HepG2 (cell line): ENCODE data around the gene ANKRD62. TPM values are rescaled to one million over a fixed set of nuclear protein-coding genes. Genes with fewer than 3 reads are reported as not detected.

Source experiments
- ATAC-seq: fragments of 200-7000 bp; cut with Tn5 transposase; 3 replicates; pipeline ENCODE4 v1.9.1; 2020; ENCODE audit warnings: mild to moderate bottlenecking, moderate library complexity
- BruUV-seq: library from RNA; stranded (reverse); fragments of 400-500 nt; replicated peaks from 2 replicates; lab custom pipeline; 2021; lab: Mats Ljungman, UMichigan
- CTCF ChIA-PET: fragments of 300-600 bp; formaldehyde crosslinking; extraction: SDS; loops from one replicate; lab custom pipeline; 2021; ENCODE audit warnings: low total read pairs, inconsistent platforms, low intra/inter-chr PET ratio; lab: Yijun Ruan, JAX
- POLR2A ChIA-PET: fragments of 350-600 bp; sonication (Branson Sonifier 250); formaldehyde crosslinking; loops from one replicate; lab custom pipeline; 2020; ENCODE audit warnings: antibody characterized with exemption, inconsistent platforms; lab: Yijun Ruan, JAX
- DNase-seq: peaks from one replicate; pipeline ENCODE4 v3.0.0-alpha.2; 2015; ENCODE audit warnings: low spot score
- FAIRE-seq: peaks from 3 replicates; lab custom pipeline; 2011; peaks lifted over from hg19 to GRCh38; lab: Jason Lieb, UNC
- H2AFZ ChIP-seq: one replicate; pipeline ENCODE4 v1.6.1; 2011; ENCODE audit warnings: low read length, inconsistent platforms
- H3K27ac ChIP-seq: fragments of 300-600 bp; 3 replicates; pipeline ENCODE4 v1.8.0; 2011; ENCODE audit warnings: mixed run types, mild to moderate bottlenecking, mixed read lengths, low read length, inconsistent platforms; ENCODE audit not compliant: insufficient read depth; ENCODE audit errors: extremely low read length
- H3K27me3 ChIP-seq, 2 experiments: fragments of 200-600 bp in 1 of 2; 2 replicates in 1 of 2; 3 replicates in 1 of 2; pipeline versions ENCODE4 v1.6.0 to v1.8.0; 2011; ENCODE audit warnings: low read length in 2 of 2, mild to moderate bottlenecking in 2 of 2, moderate library complexity in 2 of 2, inconsistent platforms in 1 of 2; ENCODE audit not compliant: insufficient read depth in 2 of 2, control insufficient read depth in 1 of 2
- H3K36me3 ChIP-seq, 2 experiments: fragments of 200-600 bp in 1 of 2; replicated peaks in 1 of 2; 2 replicates in 1 of 2; 3 replicates in 1 of 2; pipeline versions ENCODE4 v1.5.1 to v1.8.0; 2011; ENCODE audit warnings: low read length in 2 of 2, inconsistent platforms in 1 of 2; ENCODE audit not compliant: insufficient read depth in 2 of 2, control insufficient read depth in 1 of 2
- H3K4me1 ChIP-seq: 2 replicates; pipeline ENCODE4 v1.5.1; 2012; ENCODE audit warnings: low read length, inconsistent platforms; ENCODE audit not compliant: insufficient read depth
- H3K4me2 ChIP-seq: 2 replicates; pipeline ENCODE4 v1.6.0; 2011; ENCODE audit warnings: low read depth, low read length, inconsistent platforms
- H3K4me3 ChIP-seq, 3 experiments: fragments of 200-600 bp in 1 of 3; sonication (generic), shearing (Covaris generic) in 1 of 3; replicated peaks in 1 of 3; 2 replicates each; pipeline ENCODE4 v1.5.1; 2011 to 2016; ENCODE audit warnings: low read length in 3 of 3, inconsistent platforms in 2 of 3, low read depth in 2 of 3, mild to moderate bottlenecking in 2 of 3, control low read depth in 1 of 3, mixed read lengths in 1 of 3; ENCODE audit not compliant: insufficient read depth in 1 of 3
- H3K79me2 ChIP-seq: one replicate; pipeline ENCODE4 v1.6.1; 2011; ENCODE audit warnings: low read length, inconsistent platforms; ENCODE audit not compliant: insufficient read depth
- H3K9ac ChIP-seq: 2 replicates; pipeline ENCODE4 v1.6.0; 2011; ENCODE audit warnings: mild to moderate bottlenecking, low read depth, low read length, inconsistent platforms; ENCODE audit not compliant: insufficient read depth
- H3K9me3 ChIP-seq: 2 replicates; pipeline ENCODE4 v1.5.1; 2012; ENCODE audit warnings: mild to moderate bottlenecking, low read length
- H4K20me1 ChIP-seq: 2 replicates; pipeline ENCODE4 v1.6.0; 2011; ENCODE audit warnings: inconsistent platforms, mild to moderate bottlenecking, low read length, moderate library complexity; ENCODE audit not compliant: insufficient read depth
- ARID3A ChIP-seq: IDR thresholded peaks from 2 replicates; pipeline ENCODE4 v1.6.1; 2012; ENCODE audit warnings: low read depth, low read length, improper control_type of control experiment
- FLYWCH1 ChIP-seq: sonication (generic); formaldehyde crosslinking; IDR thresholded peaks from 2 replicates; pipeline ENCODE4 v1.8.1; 2023; ENCODE audit warnings: mild to moderate bottlenecking, missing genetic modification reagents
- GFI1 ChIP-seq: sonication (generic); formaldehyde crosslinking; IDR thresholded peaks from 2 replicates; pipeline ENCODE4 v1.5.0; 2020; ENCODE audit warnings: missing genetic modification reagents, mild to moderate bottlenecking, borderline replicate concordance
- HNRNPUL1 ChIP-seq: fragments of 200-400 bp; formaldehyde crosslinking; IDR thresholded peaks from 2 replicates; pipeline ENCODE4 v1.6.1; 2017; ENCODE audit warnings: low read depth, mild to moderate bottlenecking, low read length, moderate library complexity
- NKX3-1 ChIP-seq: sonication (generic); formaldehyde crosslinking; IDR thresholded peaks from 2 replicates; pipeline ENCODE4 v1.5.0; 2020; ENCODE audit warnings: missing genetic modification reagents
- RFX1 ChIP-seq: fragments of 450-650 bp; IDR thresholded peaks from 2 replicates; pipeline ENCODE4 v1.6.1; 2017
- SALL1 ChIP-seq: sonication (generic); formaldehyde crosslinking; IDR thresholded peaks from 2 replicates; pipeline ENCODE4 v1.8.0; 2022; ENCODE audit warnings: mild to moderate bottlenecking, missing genetic modification reagents
- WIZ ChIP-seq: sonication (generic); formaldehyde crosslinking; IDR thresholded peaks from 2 replicates; pipeline ENCODE4 v1.5.1; 2020; ENCODE audit warnings: mild to moderate bottlenecking, missing genetic modification reagents
- ZBTB14 ChIP-seq: sonication (generic); formaldehyde crosslinking; IDR thresholded peaks from 2 replicates; pipeline ENCODE4 v1.4.0; 2020; ENCODE audit warnings: missing genetic modification reagents
- ZBTB2 ChIP-seq: sonication (generic); formaldehyde crosslinking; IDR thresholded peaks from 2 replicates; pipeline ENCODE4 v1.8.0; 2022; ENCODE audit warnings: low read depth, missing genetic modification reagents
- ZBTB37 ChIP-seq: sonication (generic); formaldehyde crosslinking; IDR thresholded peaks from 2 replicates; pipeline ENCODE4 v1.4.0; 2020; ENCODE audit warnings: mild to moderate bottlenecking, missing genetic modification reagents
- ZBTB7B ChIP-seq: sonication (generic); formaldehyde crosslinking; IDR thresholded peaks from 2 replicates; pipeline ENCODE4 v1.4.0; 2020; ENCODE audit warnings: missing genetic modification reagents
- ZNF326 ChIP-seq: sonication (generic); formaldehyde crosslinking; IDR thresholded peaks from 2 replicates; pipeline ENCODE4 v1.4.0; 2020; ENCODE audit warnings: missing genetic modification reagents, borderline replicate concordance
- ZNF383 ChIP-seq: sonication (generic); formaldehyde crosslinking; IDR thresholded peaks from 2 replicates; pipeline ENCODE4 v1.4.0; 2020; ENCODE audit warnings: missing genetic modification reagents, mild to moderate bottlenecking, borderline replicate concordance
- ZNF501 ChIP-seq: sonication (generic); formaldehyde crosslinking; IDR thresholded peaks from 2 replicates; pipeline ENCODE4 v1.5.1; 2020; ENCODE audit warnings: mild to moderate bottlenecking, moderate library complexity, missing genetic modification reagents
- ZNF543 ChIP-seq: sonication (generic); formaldehyde crosslinking; IDR thresholded peaks from 2 replicates; pipeline ENCODE4 v1.4.0; 2020; ENCODE audit warnings: mild to moderate bottlenecking, missing genetic modification reagents
- ZNF674 ChIP-seq: sonication (generic); formaldehyde crosslinking; IDR thresholded peaks from 2 replicates; pipeline ENCODE4 v1.5.0; 2020; ENCODE audit warnings: low read depth, mild to moderate bottlenecking, missing genetic modification reagents
- ZNF782 ChIP-seq: sonication (generic); formaldehyde crosslinking; IDR thresholded peaks from 2 replicates; pipeline ENCODE4 v1.4.0; 2020; ENCODE audit warnings: missing genetic modification reagents, mild to moderate bottlenecking, borderline replicate concordance
- WGBS: methylation state at CpG from one replicate; pipeline ENCODE4 v1.1.6; 2017; ENCODE audit warnings: low lambda C conversion rate; 5-methylcytosine and 5-hydroxymethylcytosine counted together
- in situ Hi-C: cut with HindIII; loops from 2 replicates; pipeline ENCODE4 v1.10.0; 2017; ENCODE audit warnings: low pct_unique_long_range_greater_than_20kb; ENCODE audit not compliant: extremely low pct_ligation_motif_present
- intact Hi-C: fragments of 100-400 bp; cut with micrococcal nuclease; formaldehyde crosslinking; loops from one replicate; pipeline ENCODE4 v1.10.0; 2022; ENCODE audit not compliant: unreplicated experiment
- polyA plus RNA-seq, 8 experiments: library from polyadenylated mRNA; depleted of rRNA in 3 of 8; stranded (reverse) in 7 of 8; unstranded in 1 of 8; fragments of >200 nt; fragmentation: Illumina TruSeq in 4 of 8; extraction: Trizol in 4 of 8; gene quantifications; 2 replicates each; pipeline versions ENCODE4 v1.2.1 to v1.2.3, GENCODE V29; 2011 to 2016; ENCODE audit warnings: low read depth in 4 of 8, missing spikeins in 1 of 8, mixed read lengths in 1 of 8; ENCODE audit not compliant: insufficient read depth in 1 of 8
- total RNA-seq, 5 experiments: library from RNA; depleted of rRNA; stranded (reverse); fragments of >200 nt; fragmentation: Illumina TruSeq; extraction: Trizol; gene quantifications; 2 replicates each; pipeline ENCODE4 v1.2.3, GENCODE V29; 2016; ENCODE audit warnings: low read depth in 1 of 5

The ANKRD62 gene
- total and polyA plus RNA-seq, 2 of the 13 experiments (the other 11 are each of a cell fraction or from before 2014, with no cell fraction given): not detected

- no peak for DNase-seq
- ChIA-PET CTCF (no interaction called here), POLR2A (no interaction called here)
- H4K20me1 ChIP-seq: no peaks in the 10 kb centered on the region
- no TSS peak for BruUV-seq
- no peaks in the 10 kb centered on the region for H3K9me3 ChIP-seq
- H2AFZ ChIP-seq: no peak overlapping the region
- peaks cover 2 to 19% of the 10 kb centered on the region in 2 experiments; a peak in 3 of 5 replicates for H3K27me3 ChIP-seq
- in situ Hi-C loops: no loop called here
- H3K4me1 ChIP-seq: no peaks in the 10 kb centered on the region
- TF ChIP-seq ZNF326 (CRISPR knock-in tag) (no peak), ZNF782 (CRISPR knock-in tag) (no peak), ZBTB14 (CRISPR knock-in tag) (no peak), RFX1 (no peak), SALL1 (no peak), ZBTB2 (CRISPR knock-in tag) (no peak), ZNF501 (CRISPR knock-in tag) (no peak), ZNF674 (no peak), GFI1 (CRISPR knock-in tag) (no peak), ZNF383 (CRISPR knock-in tag) (no peak), ZBTB37 (no peak), ZNF543 (CRISPR knock-in tag) (no peak), WIZ (CRISPR knock-in tag) (no peak), NKX3-1 (CRISPR knock-in tag) (no peak), HNRNPUL1 (no peak), ARID3A (no peak), FLYWCH1 (CRISPR knock-in tag) (no peak), ZBTB7B (CRISPR knock-in tag) (no peak)
- no peaks in the 10 kb centered on the region for H3K36me3 ChIP-seq
- H3K4me3 ChIP-seq: no peak overlapping the region
- no peaks in the 10 kb centered on the region for H3K79me2 ChIP-seq
- H3K4me2 ChIP-seq: no peak overlapping the region
- no peak for FAIRE-seq
- ATAC-seq: no peak
- 25% methylated on average over 3 of the region's 3 CpGs for WGBS
- intact Hi-C loops: no loop called here
- H3K27ac ChIP-seq: no peak overlapping the region
- H3K9ac ChIP-seq: no peak overlapping the region
These were observed 40.8 kb upstream of the ANKRD62 start for GRCh38 chr18:12052866-12053265.
